A549 (cell line): ENCODE results near the gene CCR5AS.

ENCODE experiments used
- ATAC-seq, 2 experiments: fragments of 200-7000 bp in 1 of 2; fragments of >200 bp in 1 of 2; cut with Nextera tagmentation in 1 of 2; cut with Tn5 transposase in 1 of 2; 3 replicates each; pipeline versions ENCODE4 v1.8.0 to v1.9.1; 2018 to 2020; ENCODE audit warnings: mild to moderate bottlenecking in 1 of 2, moderate library complexity in 1 of 2
- CTCF ChIA-PET: fragments of 300-600 bp; sonication (Branson Sonifier 250); formaldehyde crosslinking; extraction: SDS; loops from one replicate; lab custom pipeline; 2021; ENCODE audit warnings: antibody characterized with exemption, inconsistent platforms; lab: Yijun Ruan, JAX
- POLR2A ChIA-PET: fragments of 350-600 bp; formaldehyde crosslinking; extraction: SDS; loops from one replicate; lab custom pipeline; 2021; ENCODE audit warnings: antibody characterized with exemption, inconsistent platforms; lab: Yijun Ruan, JAX
- DNase-seq, 2 experiments: peaks; one replicate each; pipeline versions ENCODE4 v3.0.0 to v3.0.0-alpha.2; 2011 to 2016; ENCODE audit warnings: low read depth in 1 of 2, low spot score in 1 of 2
- FAIRE-seq: peaks from 2 replicates; lab custom pipeline; 2011; peaks lifted over from hg19 to GRCh38; lab: Jason Lieb, UNC
- H3K27ac ChIP-seq, 2 experiments: fragments of >200 bp; sonication (Bioruptor Twin); formaldehyde crosslinking; 3 replicates each; pipeline ENCODE4 v1.5.1; 2016 to 2017
- H3K4me1 ChIP-seq: fragments of >200 bp; sonication (Bioruptor Twin); formaldehyde crosslinking; 3 replicates; pipeline ENCODE4 v1.6.1; 2016
- H3K4me2 ChIP-seq: fragments of >200 bp; sonication (Bioruptor Twin); formaldehyde crosslinking; 3 replicates; pipeline ENCODE4 v1.6.1; 2016
- H3K4me3 ChIP-seq: fragments of >200 bp; sonication (Bioruptor Twin); formaldehyde crosslinking; 3 replicates; pipeline ENCODE4 v1.5.1; 2016
- H3K9me3 ChIP-seq: fragments of >200 bp; sonication (Bioruptor Twin); formaldehyde crosslinking; 3 replicates; pipeline ENCODE4 v1.6.1; 2016
- CBX2 ChIP-seq: fragments of 200-600 bp; sonication (generic); IDR thresholded peaks from 2 replicates; pipeline ENCODE4 v1.6.1; 2016; ENCODE audit warnings: low read depth, mild to moderate bottlenecking, borderline replicate concordance
- CBX8 ChIP-seq: fragments of 200-600 bp; sonication (generic); IDR thresholded peaks from 2 replicates; pipeline ENCODE4 v1.6.1; 2016
- CEBPB ChIP-seq, 2 experiments: fragments of >200 bp in 1 of 2; sonication (Bioruptor Twin) in 1 of 2; formaldehyde crosslinking in 1 of 2; IDR thresholded peaks; 2 replicates each; pipeline ENCODE4 v1.6.1; 2012 to 2016
- HEYL ChIP-seq: fragments of 250-450 bp; sonication (Bioruptor Pico); IDR thresholded peaks from 2 replicates; pipeline ENCODE4 v1.8.0; 2021; ENCODE audit warnings: mild to moderate bottlenecking, moderate library complexity
- KDM5A ChIP-seq: fragments of 200-600 bp; sonication (generic); IDR thresholded peaks from 2 replicates; pipeline ENCODE4 v1.6.1; 2016; ENCODE audit warnings: antibody characterized with exemption, mild to moderate bottlenecking
- MAFK ChIP-seq: fragments of 450-650 bp; IDR thresholded peaks from 2 replicates; pipeline ENCODE4 v1.6.1; 2014; ENCODE audit not compliant: partially characterized antibody
- MAZ ChIP-seq: fragments of 150-350 bp; IDR thresholded peaks from 2 replicates; pipeline ENCODE4 v1.6.1; 2014; ENCODE audit warnings: antibody characterized with exemption, low read depth, low read length, borderline replicate concordance
- PHF8 ChIP-seq: fragments of 200-600 bp; sonication (generic); IDR thresholded peaks from 2 replicates; pipeline ENCODE4 v1.6.1; 2016; ENCODE audit warnings: low read depth, mild to moderate bottlenecking, antibody characterized with exemption, moderate library complexity, borderline replicate concordance
- RCOR1 ChIP-seq: fragments of 150-350 bp; IDR thresholded peaks from 2 replicates; pipeline ENCODE4 v1.6.1; 2014; ENCODE audit warnings: antibody characterized with exemption, low read length, low read depth
- RFX5 ChIP-seq: fragments of 450-650 bp; IDR thresholded peaks from 2 replicates; pipeline ENCODE4 v1.7.1; 2014; ENCODE audit warnings: antibody characterized with exemption, mild to moderate bottlenecking, moderate library complexity
- TP53 ChIP-seq: fragments of 250-450 bp; sonication (Bioruptor Pico); IDR thresholded peaks from 2 replicates; pipeline ENCODE4 v1.5.0; 2021; ENCODE audit warnings: mild to moderate bottlenecking, moderate library complexity
- ZC3H11A ChIP-seq: fragments of 450-650 bp; IDR thresholded peaks from 2 replicates; pipeline ENCODE4 v1.6.1; 2014; ENCODE audit warnings: antibody characterized with exemption, mild to moderate bottlenecking
- ZFP36 ChIP-seq: fragments of 450-650 bp; IDR thresholded peaks from 2 replicates; pipeline ENCODE4 v1.6.1; 2014; ENCODE audit warnings: borderline replicate concordance; ENCODE audit not compliant: partially characterized antibody
- ZSCAN20 ChIP-seq: fragments of 250-450 bp; sonication (Bioruptor Pico); IDR thresholded peaks from 2 replicates; pipeline ENCODE4 v1.8.0; 2022; ENCODE audit warnings: mild to moderate bottlenecking, moderate library complexity
- WGBS: methylation state at CpG from one replicate; pipeline ENCODE4 v1.1.6; 2017; ENCODE audit errors: missing lambda C conversion rate; 5-methylcytosine and 5-hydroxymethylcytosine counted together
- TF ChIP-seq, protein P1 (sequence below): fragments of >200 bp; sonication (Bioruptor Twin); formaldehyde crosslinking; IDR thresholded peaks from 3 replicates; pipeline ENCODE4 v1.6.1; 2016
- TF ChIP-seq, protein P2 (sequence below): fragments of >200 bp; sonication (Bioruptor Twin); formaldehyde crosslinking; IDR thresholded peaks from 2 replicates; pipeline ENCODE4 v1.6.1; 2016
- TF ChIP-seq, protein P3 (sequence below): fragments of 150-350 bp; IDR thresholded peaks from 2 replicates; pipeline ENCODE4 v1.6.1; 2014; ENCODE audit warnings: low read depth, mild to moderate bottlenecking, low read length
- TF ChIP-seq, protein P4 (sequence below): fragments of 250-450 bp; sonication (Bioruptor Pico); IDR thresholded peaks from 2 replicates; pipeline ENCODE4 v1.5.0; 2021; ENCODE audit warnings: mild to moderate bottlenecking, moderate library complexity, borderline replicate concordance
- TF ChIP-seq, protein P5 (sequence below): fragments of 200-600 bp; sonication (generic); IDR thresholded peaks from 2 replicates; pipeline ENCODE4 v1.6.1; 2016; ENCODE audit warnings: antibody characterized with exemption, mild to moderate bottlenecking, moderate library complexity
- TF ChIP-seq, protein P6 (sequence below): fragments of >200 bp; sonication (Bioruptor Twin); formaldehyde crosslinking; IDR thresholded peaks from 3 replicates; pipeline ENCODE4 v1.5.1; 2016
- TF ChIP-seq, protein P7 (sequence below): IDR thresholded peaks from 2 replicates; pipeline ENCODE4 v1.6.1; 2012

CCR5AS gene

DNA sequence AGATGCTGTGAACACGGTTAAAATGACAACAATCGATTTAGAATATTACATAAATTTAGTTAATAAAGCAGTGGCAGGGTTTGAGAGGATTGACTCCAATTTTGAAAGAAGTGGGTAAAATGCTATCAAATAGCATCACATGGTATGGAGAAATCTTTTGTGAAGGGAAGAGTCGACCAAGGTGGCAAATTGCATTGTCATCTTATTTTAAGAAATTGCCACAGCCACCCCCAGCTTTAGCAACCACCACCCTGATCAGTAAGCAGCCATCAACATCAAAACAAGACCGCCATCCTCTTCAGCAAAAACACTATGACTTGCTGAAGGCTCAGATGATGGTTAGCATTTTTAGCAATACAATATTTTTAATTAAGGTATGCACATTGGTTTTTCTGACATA is 41.8 kb downstream of the CCR5AS start:
- Histone ChIP-seq H3K4me3 (no peak overlapping the region), H3K9me3 (no peaks in the 10 kb centered on the region; the same call in 2 of the 3 replicates), H3K4me2 (no peak overlapping the region), H3K4me1 (no peaks in the 10 kb centered on the region), H3K27ac (no peak overlapping the region)
- 27% methylated on average over 4 of the region's 4 CpGs for WGBS
- DNase-seq: no peak
- ChIA-PET POLR2A (no interaction called here), CTCF (interaction anchor here (1.3 kb wide), 1 partner anchor 13 kb away, joined by 3 read pairs; no protein-coding TSS in a partner anchor)
- no peak for ATAC-seq
- FAIRE-seq: no peak
- TF ChIP-seq, protein P1, sequence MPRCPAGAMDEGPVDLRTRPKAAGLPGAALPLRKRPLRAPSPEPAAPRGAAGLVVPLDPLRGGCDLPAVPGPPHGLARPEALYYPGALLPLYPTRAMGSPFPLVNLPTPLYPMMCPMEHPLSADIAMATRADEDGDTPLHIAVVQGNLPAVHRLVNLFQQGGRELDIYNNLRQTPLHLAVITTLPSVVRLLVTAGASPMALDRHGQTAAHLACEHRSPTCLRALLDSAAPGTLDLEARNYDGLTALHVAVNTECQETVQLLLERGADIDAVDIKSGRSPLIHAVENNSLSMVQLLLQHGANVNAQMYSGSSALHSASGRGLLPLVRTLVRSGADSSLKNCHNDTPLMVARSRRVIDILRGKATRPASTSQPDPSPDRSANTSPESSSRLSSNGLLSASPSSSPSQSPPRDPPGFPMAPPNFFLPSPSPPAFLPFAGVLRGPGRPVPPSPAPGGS: no peak
- TF ChIP-seq, protein P2, sequence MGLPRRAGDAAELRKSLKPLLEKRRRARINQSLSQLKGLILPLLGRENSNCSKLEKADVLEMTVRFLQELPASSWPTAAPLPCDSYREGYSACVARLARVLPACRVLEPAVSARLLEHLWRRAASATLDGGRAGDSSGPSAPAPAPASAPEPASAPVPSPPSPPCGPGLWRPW: no peak
- TF ChIP-seq KDM5A: no peak
- TF ChIP-seq ZSCAN20 (CRISPR knock-in tag): no peak
- TF ChIP-seq, protein P3, sequence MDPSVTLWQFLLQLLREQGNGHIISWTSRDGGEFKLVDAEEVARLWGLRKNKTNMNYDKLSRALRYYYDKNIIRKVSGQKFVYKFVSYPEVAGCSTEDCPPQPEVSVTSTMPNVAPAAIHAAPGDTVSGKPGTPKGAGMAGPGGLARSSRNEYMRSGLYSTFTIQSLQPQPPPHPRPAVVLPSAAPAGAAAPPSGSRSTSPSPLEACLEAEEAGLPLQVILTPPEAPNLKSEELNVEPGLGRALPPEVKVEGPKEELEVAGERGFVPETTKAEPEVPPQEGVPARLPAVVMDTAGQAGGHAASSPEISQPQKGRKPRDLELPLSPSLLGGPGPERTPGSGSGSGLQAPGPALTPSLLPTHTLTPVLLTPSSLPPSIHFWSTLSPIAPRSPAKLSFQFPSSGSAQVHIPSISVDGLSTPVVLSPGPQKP: no peak
- TF ChIP-seq TP53 (CRISPR knock-in tag): no peak
- no peak for TF ChIP-seq CBX8
- TF ChIP-seq ZFP36: no peak
- no peak for TF ChIP-seq CBX2

DNA sequence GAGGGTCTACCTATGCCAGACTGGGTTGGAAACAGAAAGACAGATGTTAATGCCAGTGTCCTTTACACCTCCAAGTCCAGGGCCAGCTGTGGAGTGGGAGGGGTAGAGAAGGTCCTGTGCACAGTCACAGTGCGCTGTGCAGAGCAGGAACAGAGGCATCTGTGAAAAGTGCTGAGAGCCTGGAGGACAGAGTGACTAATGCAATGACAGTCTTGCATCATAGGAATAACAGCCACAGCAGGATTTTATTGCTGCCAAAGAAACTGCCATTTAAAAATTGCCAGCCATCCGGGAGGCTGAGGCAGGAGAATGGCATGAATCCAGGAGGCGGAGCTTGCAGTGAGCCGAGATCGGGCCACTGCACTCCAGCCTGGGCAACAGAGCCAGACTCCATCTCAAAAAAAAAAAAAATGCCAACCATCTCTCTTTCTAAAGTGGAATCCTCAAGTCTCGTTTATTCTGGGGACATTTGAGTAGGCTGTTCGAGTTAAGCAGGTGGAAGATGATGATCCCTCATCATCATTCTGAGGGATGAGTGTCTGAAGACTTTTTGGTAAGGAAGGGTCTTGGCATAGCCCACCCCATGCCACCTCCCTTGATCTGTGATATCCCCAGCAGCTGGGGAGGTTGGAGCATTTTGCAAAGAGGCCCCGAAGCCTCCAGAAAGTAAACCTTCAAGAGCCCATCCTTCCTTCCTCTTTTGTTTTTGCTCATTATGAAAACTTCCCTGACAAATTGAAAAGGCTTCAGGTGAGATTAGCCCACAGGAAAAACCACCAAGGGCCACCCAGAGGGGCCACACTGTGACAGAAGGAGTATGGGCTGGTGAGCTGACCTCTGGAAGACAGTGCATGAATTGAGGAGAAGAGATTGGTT is 45.2 kb downstream of the CCR5AS start:
- ChIA-PET CTCF (no interaction called here), POLR2A (no interaction called here)
- Histone ChIP-seq H3K27ac (no peak overlapping the region), H3K4me3 (no peak overlapping the region), H3K4me1 (no peaks in the 10 kb centered on the region), H3K9me3 (no peaks in the 10 kb centered on the region; the same call in 2 of the 3 replicates), H3K4me2 (no peak overlapping the region)
- ATAC-seq (no peak), FAIRE-seq (no peak), DNase-seq (no peak)
- WGBS: 21% methylated on average over 8 of the region's 8 CpGs
- no peak for TF ChIP-seq ZC3H11A
- TF ChIP-seq, protein P4, sequence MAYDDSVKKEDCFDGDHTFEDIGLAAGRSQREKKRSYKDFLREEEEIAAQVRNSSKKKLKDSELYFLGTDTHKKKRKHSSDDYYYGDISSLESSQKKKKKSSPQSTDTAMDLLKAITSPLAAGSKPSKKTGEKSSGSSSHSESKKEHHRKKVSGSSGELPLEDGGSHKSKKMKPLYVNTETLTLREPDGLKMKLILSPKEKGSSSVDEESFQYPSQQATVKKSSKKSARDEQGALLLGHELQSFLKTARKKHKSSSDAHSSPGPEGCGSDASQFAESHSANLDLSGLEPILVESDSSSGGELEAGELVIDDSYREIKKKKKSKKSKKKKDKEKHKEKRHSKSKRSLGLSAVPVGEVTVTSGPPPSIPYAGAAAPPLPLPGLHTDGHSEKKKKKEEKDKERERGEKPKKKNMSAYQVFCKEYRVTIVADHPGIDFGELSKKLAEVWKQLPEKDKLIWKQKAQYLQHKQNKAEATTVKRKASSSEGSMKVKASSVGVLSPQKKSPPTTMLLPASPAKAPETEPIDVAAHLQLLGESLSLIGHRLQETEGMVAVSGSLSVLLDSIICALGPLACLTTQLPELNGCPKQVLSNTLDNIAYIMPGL (CRISPR knock-in tag): no peak
- TF ChIP-seq CEBPB (IDR thresholded peaks at IDR 0.05): no peak
- no peak for TF ChIP-seq RCOR1
- TF ChIP-seq RFX5: no peak
- TF ChIP-seq MAFK: no peak
- TF ChIP-seq, protein P5, sequence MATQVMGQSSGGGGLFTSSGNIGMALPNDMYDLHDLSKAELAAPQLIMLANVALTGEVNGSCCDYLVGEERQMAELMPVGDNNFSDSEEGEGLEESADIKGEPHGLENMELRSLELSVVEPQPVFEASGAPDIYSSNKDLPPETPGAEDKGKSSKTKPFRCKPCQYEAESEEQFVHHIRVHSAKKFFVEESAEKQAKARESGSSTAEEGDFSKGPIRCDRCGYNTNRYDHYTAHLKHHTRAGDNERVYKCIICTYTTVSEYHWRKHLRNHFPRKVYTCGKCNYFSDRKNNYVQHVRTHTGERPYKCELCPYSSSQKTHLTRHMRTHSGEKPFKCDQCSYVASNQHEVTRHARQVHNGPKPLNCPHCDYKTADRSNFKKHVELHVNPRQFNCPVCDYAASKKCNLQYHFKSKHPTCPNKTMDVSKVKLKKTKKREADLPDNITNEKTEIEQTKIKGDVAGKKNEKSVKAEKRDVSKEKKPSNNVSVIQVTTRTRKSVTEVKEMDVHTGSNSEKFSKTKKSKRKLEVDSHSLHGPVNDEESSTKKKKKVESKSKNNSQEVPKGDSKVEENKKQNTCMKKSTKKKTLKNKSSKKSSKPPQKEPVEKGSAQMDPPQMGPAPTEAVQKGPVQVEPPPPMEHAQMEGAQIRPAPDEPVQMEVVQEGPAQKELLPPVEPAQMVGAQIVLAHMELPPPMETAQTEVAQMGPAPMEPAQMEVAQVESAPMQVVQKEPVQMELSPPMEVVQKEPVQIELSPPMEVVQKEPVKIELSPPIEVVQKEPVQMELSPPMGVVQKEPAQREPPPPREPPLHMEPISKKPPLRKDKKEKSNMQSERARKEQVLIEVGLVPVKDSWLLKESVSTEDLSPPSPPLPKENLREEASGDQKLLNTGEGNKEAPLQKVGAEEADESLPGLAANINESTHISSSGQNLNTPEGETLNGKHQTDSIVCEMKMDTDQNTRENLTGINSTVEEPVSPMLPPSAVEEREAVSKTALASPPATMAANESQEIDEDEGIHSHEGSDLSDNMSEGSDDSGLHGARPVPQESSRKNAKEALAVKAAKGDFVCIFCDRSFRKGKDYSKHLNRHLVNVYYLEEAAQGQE: no peak
- TF ChIP-seq, protein P6, sequence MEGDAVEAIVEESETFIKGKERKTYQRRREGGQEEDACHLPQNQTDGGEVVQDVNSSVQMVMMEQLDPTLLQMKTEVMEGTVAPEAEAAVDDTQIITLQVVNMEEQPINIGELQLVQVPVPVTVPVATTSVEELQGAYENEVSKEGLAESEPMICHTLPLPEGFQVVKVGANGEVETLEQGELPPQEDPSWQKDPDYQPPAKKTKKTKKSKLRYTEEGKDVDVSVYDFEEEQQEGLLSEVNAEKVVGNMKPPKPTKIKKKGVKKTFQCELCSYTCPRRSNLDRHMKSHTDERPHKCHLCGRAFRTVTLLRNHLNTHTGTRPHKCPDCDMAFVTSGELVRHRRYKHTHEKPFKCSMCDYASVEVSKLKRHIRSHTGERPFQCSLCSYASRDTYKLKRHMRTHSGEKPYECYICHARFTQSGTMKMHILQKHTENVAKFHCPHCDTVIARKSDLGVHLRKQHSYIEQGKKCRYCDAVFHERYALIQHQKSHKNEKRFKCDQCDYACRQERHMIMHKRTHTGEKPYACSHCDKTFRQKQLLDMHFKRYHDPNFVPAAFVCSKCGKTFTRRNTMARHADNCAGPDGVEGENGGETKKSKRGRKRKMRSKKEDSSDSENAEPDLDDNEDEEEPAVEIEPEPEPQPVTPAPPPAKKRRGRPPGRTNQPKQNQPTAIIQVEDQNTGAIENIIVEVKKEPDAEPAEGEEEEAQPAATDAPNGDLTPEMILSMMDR: no peak
- TF ChIP-seq, protein P1: no peak
- TF ChIP-seq MAZ: no peak
- TF ChIP-seq HEYL (CRISPR knock-in tag): no peak
- TF ChIP-seq PHF8: no peak
- TF ChIP-seq, protein P7, sequence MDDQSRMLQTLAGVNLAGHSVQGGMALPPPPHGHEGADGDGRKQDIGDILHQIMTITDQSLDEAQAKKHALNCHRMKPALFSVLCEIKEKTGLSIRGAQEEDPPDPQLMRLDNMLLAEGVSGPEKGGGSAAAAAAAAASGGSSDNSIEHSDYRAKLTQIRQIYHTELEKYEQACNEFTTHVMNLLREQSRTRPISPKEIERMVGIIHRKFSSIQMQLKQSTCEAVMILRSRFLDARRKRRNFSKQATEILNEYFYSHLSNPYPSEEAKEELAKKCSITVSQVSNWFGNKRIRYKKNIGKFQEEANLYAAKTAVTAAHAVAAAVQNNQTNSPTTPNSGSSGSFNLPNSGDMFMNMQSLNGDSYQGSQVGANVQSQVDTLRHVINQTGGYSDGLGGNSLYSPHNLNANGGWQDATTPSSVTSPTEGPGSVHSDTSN: no peak
- no peak for TF ChIP-seq CBX2
- TF ChIP-seq TP53 (CRISPR knock-in tag): no peak
